Ovary (tissue), 9 donors: Measurements from ENCODE around the gene ZP3. TPM values are rescaled to one million over a fixed set of nuclear protein-coding genes. Genes with fewer than 3 reads are reported as not detected.
"Not testable (repeated sequence)": the region's sequence is repeated elsewhere in the genome, so short reads cannot be mapped to it uniquely, and the experiment has no call there.

Experiments used
- DNase-seq, 5 donors: peaks; one replicate each; pipeline ENCODE4 v3.0.0-alpha.2; 2019 to 2020
- H3K27ac ChIP-seq, 2 donors: fragments of 200-600 bp; one replicate each; pipeline versions ENCODE4 v1.5.1 to v1.8.0; 2019 to 2022
- H3K27me3 ChIP-seq: fragments of 200-600 bp; one replicate; pipeline ENCODE4 v1.8.0; 2022
- H3K36me3 ChIP-seq: fragments of 200-600 bp; sonication (generic); one replicate; pipeline ENCODE4 v1.5.1; 2019
- H3K4me1 ChIP-seq: one replicate; pipeline ENCODE4 v1.8.1; 2013; ENCODE audit warnings: mild to moderate bottlenecking, moderate library complexity; ENCODE audit not compliant: insufficient read depth
- H3K4me3 ChIP-seq: fragments of 200-600 bp; sonication (generic); one replicate; pipeline ENCODE4 v1.5.1; 2017
- H3K9me3 ChIP-seq, 2 donors: fragments of 200-600 bp in 1 of 2; sonication (generic) in 1 of 2; one replicate each; pipeline versions ENCODE4 v1.5.1 to v1.8.1; 2013 to 2019; ENCODE audit warnings: mild to moderate bottlenecking in 1 of 2, moderate library complexity in 1 of 2
- CTCF ChIP-seq, 3 donors: fragments of 450-650 bp in 2 of 3; fragments of 200-600 bp in 1 of 3; IDR thresholded peaks; one replicate each; pipeline versions ENCODE4 v1.5.1 to v1.8.0; 2016 to 2022; ENCODE audit warnings: antibody characterized with exemption in 3 of 3, mild to moderate bottlenecking in 1 of 3
- EP300 ChIP-seq: sonication (generic); formaldehyde crosslinking; IDR thresholded peaks from one replicate; pipeline ENCODE4 v1.6.1; 2017; ENCODE audit warnings: antibody characterized with exemption
- POLR2A ChIP-seq: fragments of 450-650 bp; IDR thresholded peaks from one replicate; pipeline ENCODE4 v1.6.1; 2017; ENCODE audit warnings: antibody characterized with exemption, mild to moderate bottlenecking, moderate library complexity
- WGBS, 3 donors: extraction: QIAGEN DNeasy Blood & Tissue Kit in 1 of 3; methylation state at CpG; one replicate each; pipeline versions ENCODE4 v1.1.5 to v1.1.7; 2013 to 2017; 5-methylcytosine and 5-hydroxymethylcytosine counted together
- intact Hi-C, 4 donors: fragments of 100-400 bp; cut with DNase I; formaldehyde crosslinking; loops; one replicate each; pipeline versions ENCODE4 v1.11.0 to v1.15.1; 2022 to 2023
- polyA plus RNA-seq, 2 donors: library from polyadenylated mRNA; stranded (reverse); fragments of 200-250 nt in 1 of 2; fragments of 350-450 nt in 1 of 2; fragmentation: Illumina TruSeq in 1 of 2; extraction: RNeasy Lipid Tissue Mini Kit (QIAGEN cat#74804) in 1 of 2; gene quantifications; one replicate each; pipeline ENCODE4 v1.2.3, GENCODE V29; 2013 to 2014
- total RNA-seq, 7 donors: library from RNA; depleted of rRNA in 2 of 7; stranded (reverse); fragments of >200 nt in 2 of 7; fragmentation: NEBNext Ultra II Directional in 3 of 7; extraction: Animal tissue kit (Norgen Biotek cat#: 25700) in 3 of 7; gene quantifications; one replicate each; pipeline versions ENCODE4 v1.1.0 to v1.2.4, GENCODE V29; 2016 to 2023
- donor health status: DM: no; HTN: no; CAD: no; lungs with moderate emphysema.
- donor health status: DM: no; HTN: no; CAD: no.
- donor health status: Bipolar disorder and iron deficiency.
- donor health status: DM: yes; HTN: yes; CAD: no.
- donor health status: DM: no; HTN: no; CAD: no.
- donor health status: DM: yes; HTN: yes; CAD: no.

ZP3 gene
- total and polyA plus RNA-seq, 9 donors, result 0.73 to 22.0 (median 5.3) TPM

- no peak for DNase-seq
- Histone ChIP-seq H3K4me3 (peak overlapping the region; percentile 53), H3K4me1 (peaks cover 9% of the 10 kb centered on the region), H3K36me3 (no peaks in the 10 kb centered on the region), H3K27me3 (no peaks in the 10 kb centered on the region), H3K9me3 (no peaks in the 10 kb centered on the region), H3K27ac (no peak overlapping the region)
- TF ChIP-seq EP300, result no peak
- no peak for TF ChIP-seq POLR2A
- no peak for TF ChIP-seq CTCF (IDR thresholded peaks at IDR 0.05)
- WGBS, 3 donors, result 45 to 51% (median 50%) methylated on average over 8 of the region's 8 CpGs
- intact Hi-C loops, result no loop called here
Measured at GRCh38 chr7:76396864-76397263, 27.9 kb upstream of the ZP3 start.

GRCh38 chr7:76397409-76398183 is 27.2 kb upstream of the ZP3 start:
- 12 to 22% (median 14%) methylated on average over 35 to 45 of the region's 45 CpGs for WGBS, 3 donors
- Histone ChIP-seq H3K4me3 (peak overlapping the region; percentile 53), H3K27ac (peak overlapping the region; percentile 24 to 28), H3K36me3 (no peaks in the 10 kb centered on the region), H3K27me3 (no peaks in the 10 kb centered on the region), H3K4me1 (peaks cover 8% of the 10 kb centered on the region), H3K9me3 (no peaks in the 10 kb centered on the region)
- TF ChIP-seq EP300 (no peak), POLR2A (no peak), CTCF (IDR thresholded peaks at IDR 0.05) (no peak)
- intact Hi-C loops, result no loop called here
- peak; percentile 84 to 91 (median 88) for DNase-seq

GRCh38 chr7:76400248-76400647 is 24.5 kb upstream of the ZP3 start:
- Histone ChIP-seq H3K27ac (no peak overlapping the region), H3K9me3 (no peaks in the 10 kb centered on the region), H3K4me3 (no peak overlapping the region), H3K4me1 (peaks cover 5% of the 10 kb centered on the region), H3K27me3 (no peaks in the 10 kb centered on the region), H3K36me3 (no peaks in the 10 kb centered on the region)
- no peak for DNase-seq
- 85 to 94% (median 89%) methylated on average over 23 of the region's 23 CpGs for WGBS, 3 donors
- TF ChIP-seq EP300 (no peak), CTCF (IDR thresholded peaks at IDR 0.05) (no peak), POLR2A (no peak)
- intact Hi-C loops, result no loop called here

- WGBS, 3 donors, result 70 to 73% (median 72%) methylated on average over 8 of the region's 8 CpGs
- H3K4me1 ChIP-seq, H3K36me3 ChIP-seq, H3K27ac ChIP-seq, H3K4me3 ChIP-seq, H3K27me3 ChIP-seq, DNase-seq, H3K9me3 ChIP-seq, intact Hi-C loops: not testable (repeated sequence)
Measured at GRCh38 chr7:76403097-76403496, 21.7 kb upstream of the ZP3 start.

- no peak for DNase-seq
- Histone ChIP-seq H3K9me3 (no peaks in the 10 kb centered on the region), H3K27ac (no peak overlapping the region), H3K4me3 (no peak overlapping the region), H3K36me3 (no peaks in the 10 kb centered on the region), H3K27me3 (no peaks in the 10 kb centered on the region), H3K4me1 (no peaks in the 10 kb centered on the region)
- intact Hi-C loops, result no loop called here
- 87 to 92% (median 88%) methylated on average over 10 of the region's 10 CpGs for WGBS, 3 donors
- TF ChIP-seq POLR2A (no peak), CTCF (IDR thresholded peaks at IDR 0.05) (no peak), EP300 (no peak)
Measured at GRCh38 chr7:76403780-76404494, 20.8 kb upstream of the ZP3 start.
